Measurements from ENCODE around the gene DMRTB1.

DNA sequence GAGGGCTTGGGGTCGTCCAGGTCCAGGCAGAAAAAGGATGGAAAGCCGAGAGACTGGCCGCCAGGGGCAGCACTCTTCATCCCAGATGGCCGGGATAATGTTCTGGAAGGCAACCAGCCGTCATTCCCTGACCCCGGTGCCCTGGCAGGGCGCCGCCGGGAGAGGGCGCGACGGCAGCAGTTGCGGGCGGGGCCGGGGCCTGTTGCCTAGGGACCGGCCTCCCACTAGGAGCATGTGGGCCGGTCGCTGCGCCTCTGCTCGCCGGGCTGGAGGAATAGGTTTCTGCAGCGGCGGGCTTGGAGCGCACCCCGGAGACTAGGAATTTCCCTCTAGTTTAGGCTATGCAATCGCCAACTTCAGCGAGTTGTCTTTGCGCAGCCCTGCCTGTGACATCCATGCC is 11.0 kb downstream of the DMRTB1 start:
- TF ChIP-seq, protein P1, sequence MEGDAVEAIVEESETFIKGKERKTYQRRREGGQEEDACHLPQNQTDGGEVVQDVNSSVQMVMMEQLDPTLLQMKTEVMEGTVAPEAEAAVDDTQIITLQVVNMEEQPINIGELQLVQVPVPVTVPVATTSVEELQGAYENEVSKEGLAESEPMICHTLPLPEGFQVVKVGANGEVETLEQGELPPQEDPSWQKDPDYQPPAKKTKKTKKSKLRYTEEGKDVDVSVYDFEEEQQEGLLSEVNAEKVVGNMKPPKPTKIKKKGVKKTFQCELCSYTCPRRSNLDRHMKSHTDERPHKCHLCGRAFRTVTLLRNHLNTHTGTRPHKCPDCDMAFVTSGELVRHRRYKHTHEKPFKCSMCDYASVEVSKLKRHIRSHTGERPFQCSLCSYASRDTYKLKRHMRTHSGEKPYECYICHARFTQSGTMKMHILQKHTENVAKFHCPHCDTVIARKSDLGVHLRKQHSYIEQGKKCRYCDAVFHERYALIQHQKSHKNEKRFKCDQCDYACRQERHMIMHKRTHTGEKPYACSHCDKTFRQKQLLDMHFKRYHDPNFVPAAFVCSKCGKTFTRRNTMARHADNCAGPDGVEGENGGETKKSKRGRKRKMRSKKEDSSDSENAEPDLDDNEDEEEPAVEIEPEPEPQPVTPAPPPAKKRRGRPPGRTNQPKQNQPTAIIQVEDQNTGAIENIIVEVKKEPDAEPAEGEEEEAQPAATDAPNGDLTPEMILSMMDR (IDR thresholded peaks at IDR 0.05), result peak; percentile 62 to 79 (median 71)
- no peak for TF ChIP-seq POLR2A (IDR thresholded peaks at IDR 0.05)

All from testis (tissue), 2 donors.